Astrocyte of the hippocampus (primary cell): ENCODE measurements around the gene ARID5B.
"Not testable (repeated sequence)": the region's sequence is repeated elsewhere in the genome, so short reads cannot be mapped to it uniquely, and the experiment has no call there.

Source experiments
- DNase-seq: peaks from one replicate; pipeline ENCODE4 v3.0.0; 2011; ENCODE audit warnings: low read depth, low spot score

The ARID5B gene

DNA sequence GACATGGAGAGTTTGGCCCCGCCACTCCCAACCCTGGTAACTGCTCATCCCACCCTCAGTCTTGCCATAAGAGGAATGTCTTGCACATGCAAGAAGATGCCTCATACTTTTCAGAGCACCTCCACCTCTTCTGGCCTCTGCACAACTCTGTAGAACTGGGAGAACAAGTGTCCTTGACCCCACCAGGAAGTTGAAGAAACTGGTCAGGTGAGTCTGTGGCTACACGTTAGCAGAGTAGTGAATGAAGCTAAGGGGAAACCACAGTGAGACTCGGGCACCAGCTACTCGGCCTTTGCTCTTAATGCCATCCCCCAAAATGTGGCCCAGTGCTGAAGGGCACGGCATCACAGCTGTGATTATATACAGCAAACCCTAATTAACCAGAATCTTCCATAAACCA is 110.1 kb downstream of the ARID5B start:
- DNase-seq, result no peak

- no peak for DNase-seq
These were observed 110.8 kb downstream of the ARID5B start for GRCh38 chr10:62012318-62012717.

DNA sequence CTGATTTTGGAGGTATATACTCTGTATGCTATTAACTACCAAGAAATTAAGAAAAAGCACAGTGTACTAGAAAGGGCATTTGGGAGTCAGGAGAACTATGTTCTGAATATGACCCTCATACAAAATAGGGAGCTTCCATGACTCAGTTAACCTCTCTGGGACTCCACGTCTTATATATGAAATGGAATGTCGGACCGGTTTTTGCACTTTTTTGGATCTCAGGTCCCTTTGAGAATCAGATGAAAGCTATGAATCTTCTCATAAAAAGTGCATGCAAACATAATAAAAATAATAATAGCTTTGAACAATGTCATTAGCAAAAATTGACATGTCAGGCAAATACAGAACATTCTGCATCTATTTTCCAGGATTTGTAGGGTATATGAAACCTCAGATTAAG is 113.0 kb downstream of the ARID5B start:
- DNase-seq, result no peak

GRCh38 chr10:62015994-62016393 is 114.5 kb downstream of the ARID5B start:
- no peak for DNase-seq

DNA sequence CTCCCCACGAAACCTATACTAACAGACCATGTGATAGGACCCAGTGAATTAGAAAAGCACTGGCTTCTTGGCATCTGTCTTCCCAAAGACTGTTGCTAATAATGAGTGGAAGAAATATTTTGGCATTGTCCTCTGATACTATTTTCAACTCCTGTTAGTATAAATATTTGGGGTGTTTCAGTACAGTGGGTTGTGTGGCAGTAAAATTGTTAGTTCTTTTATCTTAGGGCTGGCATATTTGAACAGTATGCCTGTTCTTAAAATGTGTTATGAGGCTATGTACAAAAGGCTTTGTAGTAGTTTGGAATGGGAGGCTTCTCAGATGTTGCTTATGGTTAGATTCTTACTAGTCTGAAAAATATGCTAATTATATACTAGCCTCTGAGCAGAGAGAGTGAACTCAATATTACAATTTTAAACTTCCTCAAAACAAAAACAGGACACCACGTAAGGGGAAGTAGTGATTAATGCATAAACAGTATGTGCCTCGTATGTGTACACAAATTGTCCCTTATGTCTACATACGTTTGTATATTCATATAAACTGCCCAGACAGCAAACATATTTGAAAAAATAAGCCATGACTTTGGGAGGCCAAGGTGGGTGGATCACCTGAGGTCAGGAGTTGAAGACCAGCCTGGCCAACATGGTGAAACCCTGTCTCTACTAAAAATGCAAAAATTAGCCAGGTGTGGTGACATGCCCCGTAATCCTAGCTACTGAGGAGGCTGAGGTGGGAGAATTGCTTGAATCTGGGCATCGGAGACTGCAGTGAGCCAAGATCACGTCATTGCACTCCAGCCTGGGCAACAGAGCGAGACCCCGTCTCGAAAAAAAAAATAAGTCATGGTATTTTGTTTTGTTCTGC is 115.4 kb downstream of the ARID5B start:
- peak; percentile 59 for DNase-seq

GRCh38 chr10:62017491-62017870 is 116.0 kb downstream of the ARID5B start:
- DNase-seq, result no peak

DNA sequence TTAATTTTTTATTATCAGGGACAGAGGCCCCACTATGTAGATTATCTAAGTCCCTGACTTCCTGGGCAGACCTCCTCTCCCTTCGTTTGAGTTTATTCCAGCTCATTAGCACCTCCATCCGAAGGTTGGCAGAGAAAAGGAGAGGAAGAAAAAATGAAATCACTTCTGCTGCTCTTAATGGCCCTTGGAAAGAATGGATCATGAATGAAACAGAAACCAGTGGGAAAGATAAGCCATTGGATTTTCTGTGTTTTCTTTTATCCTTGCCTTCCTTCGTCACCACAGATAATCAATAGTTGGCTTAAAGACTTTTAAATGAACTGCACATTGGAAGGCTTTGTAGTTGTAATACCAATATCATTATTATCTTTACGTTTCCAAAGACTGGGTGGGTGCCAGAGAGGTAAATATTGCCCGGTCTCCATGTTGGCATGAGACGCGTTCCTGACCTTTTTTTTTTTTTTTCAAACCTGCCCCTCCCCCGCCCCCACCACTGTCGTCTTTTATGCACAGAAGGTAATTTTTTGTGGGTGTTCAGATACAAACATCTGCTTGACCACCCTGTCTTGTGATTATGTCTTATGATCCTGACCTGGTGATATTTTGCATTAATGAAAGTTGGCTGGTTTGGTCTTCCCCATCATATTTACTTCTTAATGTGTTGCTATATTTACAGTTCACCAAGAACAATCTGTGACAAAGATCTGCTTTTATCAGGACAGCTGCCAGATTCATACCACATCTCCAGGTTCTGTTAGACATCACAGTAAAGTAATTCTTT is 116.8 kb downstream of the ARID5B start:
- peak; percentile 25 for DNase-seq

GRCh38 chr10:62019013-62019684 is 117.7 kb downstream of the ARID5B start:
- DNase-seq, result peak; percentile 89

- DNase-seq, result peak; percentile 72
These were observed 118.3 kb downstream of the ARID5B start for GRCh38 chr10:62019685-62020359.

GRCh38 chr10:62021128-62021665 is 119.7 kb downstream of the ARID5B start:
- DNase-seq, result no peak

DNA sequence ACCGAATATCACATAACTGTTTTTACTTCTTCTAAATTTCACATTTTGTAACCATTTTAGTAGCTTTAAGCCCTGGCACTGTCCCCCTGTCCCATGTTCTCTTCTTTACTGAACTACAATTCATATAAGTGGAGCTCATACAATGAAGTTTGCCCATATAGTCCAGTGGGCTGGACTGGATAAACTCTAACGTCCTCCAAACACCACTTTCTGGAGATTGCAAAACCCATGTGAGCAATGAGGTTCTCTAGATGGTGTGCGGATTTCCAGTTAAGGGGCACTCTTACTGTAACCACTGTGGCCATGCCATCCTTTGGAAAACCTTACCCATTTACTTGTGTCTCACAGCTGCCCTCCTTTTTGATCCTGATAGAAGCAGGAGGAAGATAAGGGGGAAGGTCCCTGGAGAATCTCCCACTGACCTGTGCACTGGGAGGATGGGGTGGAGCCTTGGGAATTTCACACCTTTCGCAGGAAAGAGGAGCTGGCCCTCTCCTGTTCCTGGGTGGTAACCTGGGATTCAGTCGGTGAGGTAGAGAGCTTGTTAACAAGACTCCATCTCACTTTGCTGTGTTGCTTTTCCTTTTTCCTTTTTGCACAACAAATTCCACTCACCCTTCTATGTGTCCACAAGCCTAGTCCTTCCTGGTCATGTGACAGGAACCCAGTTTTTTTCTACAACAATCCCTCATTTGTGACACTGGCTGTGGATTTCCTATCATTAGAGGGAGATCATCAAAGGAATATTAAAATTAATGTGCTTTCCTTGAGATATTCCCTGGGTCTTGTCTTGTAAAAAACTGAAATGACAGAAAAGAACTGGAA is 120.7 kb downstream of the ARID5B start:
- DNase-seq, result no peak

GRCh38 chr10:62022830-62023229 is 121.3 kb downstream of the ARID5B start:
- no peak for DNase-seq

GRCh38 chr10:62023329-62023728 is 121.8 kb downstream of the ARID5B start:
- no peak for DNase-seq

- no peak for DNase-seq
These were observed 122.7 kb downstream of the ARID5B start for GRCh38 chr10:62024026-62024701.

DNA sequence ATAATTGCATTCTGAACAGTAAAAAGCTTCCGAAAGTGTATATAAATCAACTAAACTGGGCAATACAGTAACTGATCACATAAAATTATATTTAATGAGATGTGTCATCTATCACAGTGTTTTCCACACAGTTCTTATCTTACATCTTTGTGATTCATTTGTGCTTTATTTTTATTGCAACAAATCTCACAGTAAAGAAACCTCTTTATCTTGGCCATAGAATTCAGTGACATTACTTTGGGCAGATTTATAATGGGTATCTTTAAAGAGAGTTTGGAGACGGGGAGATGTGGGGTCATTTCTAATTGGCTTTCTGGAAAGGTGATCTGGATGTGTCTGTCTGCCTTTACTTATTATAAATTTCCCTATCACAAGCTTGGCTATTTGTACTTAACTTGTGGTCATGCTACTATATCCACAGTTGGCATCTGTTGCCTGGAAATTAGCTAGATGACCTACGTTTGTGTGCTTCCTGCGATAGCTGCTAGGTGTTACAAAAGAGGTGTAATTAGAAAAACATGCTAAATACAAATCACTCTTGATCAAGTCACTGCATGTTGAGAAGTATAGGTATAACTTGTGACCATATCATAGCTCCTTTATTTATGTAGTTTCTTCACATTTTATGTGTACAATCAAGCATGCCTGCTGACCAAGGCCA is 123.8 kb downstream of the ARID5B start:
- peak; percentile 12 for DNase-seq

DNA sequence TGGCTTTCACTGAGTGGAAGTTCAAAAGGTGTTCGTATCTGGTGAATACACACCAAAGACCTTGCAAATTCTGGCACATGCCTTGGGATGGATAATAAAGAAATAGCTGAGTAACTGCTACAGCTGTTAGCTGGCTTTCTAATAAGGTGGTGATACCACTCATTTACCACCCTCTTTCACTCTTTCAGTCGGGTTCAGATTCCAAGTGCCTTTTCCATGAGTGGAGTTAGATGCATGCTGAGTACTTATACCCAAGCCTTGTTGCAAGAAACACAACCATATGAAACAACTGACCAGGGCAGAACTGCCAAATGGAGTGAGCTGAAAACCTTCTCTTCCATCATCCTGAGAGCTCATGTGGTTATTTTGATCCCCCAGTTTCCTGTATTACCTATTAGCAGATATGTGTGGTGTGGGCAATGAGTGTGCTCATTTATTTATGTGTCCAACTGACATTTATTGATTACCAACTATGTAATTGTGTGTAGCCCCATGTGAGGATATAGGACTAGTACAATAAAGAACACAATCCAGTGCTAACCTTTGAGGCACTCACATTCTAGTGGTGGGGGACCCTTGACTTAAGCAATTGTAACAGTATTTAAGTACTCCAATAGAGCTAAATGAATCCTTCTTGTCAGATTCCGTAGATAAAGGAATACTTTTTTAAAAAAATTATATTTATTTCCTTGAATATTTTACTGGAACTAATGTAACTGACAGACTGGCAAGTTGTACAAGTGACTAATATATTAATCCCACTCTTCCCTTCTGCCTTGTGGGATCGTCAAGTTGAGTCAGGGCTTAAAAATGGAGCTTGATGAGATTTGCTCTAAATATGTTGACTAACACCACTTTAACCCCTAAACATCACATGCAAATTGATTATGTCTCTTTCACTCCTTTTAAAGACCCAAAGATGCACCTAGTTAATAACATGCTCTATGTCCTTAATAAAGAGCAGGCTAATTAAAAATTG is 124.7 kb downstream of the ARID5B start:
- peak; percentile 68 for DNase-seq

DNA sequence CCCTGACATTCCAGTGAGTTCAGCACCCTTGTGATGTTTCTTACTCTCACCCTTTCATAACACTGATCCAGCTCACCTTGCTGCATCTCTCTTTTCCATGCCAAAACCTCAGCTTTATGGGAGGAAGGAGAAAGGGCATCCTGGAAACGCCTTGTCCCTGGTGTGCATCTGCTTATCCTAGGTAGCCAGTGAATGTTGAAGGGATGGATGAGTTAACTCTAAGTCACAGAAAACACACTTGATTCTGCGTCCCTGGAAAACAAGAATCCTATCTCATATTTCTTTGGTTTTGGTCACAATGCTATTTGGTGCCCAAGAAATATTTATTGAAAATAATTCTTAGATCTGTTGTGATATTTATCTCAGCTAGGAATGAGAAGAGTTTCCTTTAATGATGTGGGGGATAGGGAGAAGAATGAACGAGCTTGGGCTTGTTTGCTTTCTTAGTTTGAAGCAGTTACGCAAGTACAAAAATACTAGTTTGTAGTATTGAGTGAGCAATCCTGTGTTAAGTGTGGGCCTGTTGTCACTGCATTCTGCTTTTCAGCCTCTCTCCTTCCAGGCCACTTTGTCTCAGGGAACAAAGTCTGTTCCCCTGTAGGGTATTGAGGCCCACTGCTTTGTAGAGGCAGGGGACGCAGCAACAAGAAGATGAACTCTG is 126.5 kb downstream of the ARID5B start:
- no peak for DNase-seq

- DNase-seq, result not testable (repeated sequence)
These were observed 127.0 kb downstream of the ARID5B start for GRCh38 chr10:62028502-62028842.
